Measurements from ENCODE around the gene TP53. TPM values are rescaled to one million over a fixed set of nuclear protein-coding genes. Genes with fewer than 3 reads are reported as not detected.
"Not testable (repeated sequence)": the region's sequence is repeated elsewhere in the genome, so short reads cannot be mapped to it uniquely, and the experiment has no call there.

Gene TP53
- total and polyA plus RNA-seq, 2 donors (not counting 1 experiment from before 2014, with no cell fraction given): 23.0 to 35.5 TPM

DNA sequence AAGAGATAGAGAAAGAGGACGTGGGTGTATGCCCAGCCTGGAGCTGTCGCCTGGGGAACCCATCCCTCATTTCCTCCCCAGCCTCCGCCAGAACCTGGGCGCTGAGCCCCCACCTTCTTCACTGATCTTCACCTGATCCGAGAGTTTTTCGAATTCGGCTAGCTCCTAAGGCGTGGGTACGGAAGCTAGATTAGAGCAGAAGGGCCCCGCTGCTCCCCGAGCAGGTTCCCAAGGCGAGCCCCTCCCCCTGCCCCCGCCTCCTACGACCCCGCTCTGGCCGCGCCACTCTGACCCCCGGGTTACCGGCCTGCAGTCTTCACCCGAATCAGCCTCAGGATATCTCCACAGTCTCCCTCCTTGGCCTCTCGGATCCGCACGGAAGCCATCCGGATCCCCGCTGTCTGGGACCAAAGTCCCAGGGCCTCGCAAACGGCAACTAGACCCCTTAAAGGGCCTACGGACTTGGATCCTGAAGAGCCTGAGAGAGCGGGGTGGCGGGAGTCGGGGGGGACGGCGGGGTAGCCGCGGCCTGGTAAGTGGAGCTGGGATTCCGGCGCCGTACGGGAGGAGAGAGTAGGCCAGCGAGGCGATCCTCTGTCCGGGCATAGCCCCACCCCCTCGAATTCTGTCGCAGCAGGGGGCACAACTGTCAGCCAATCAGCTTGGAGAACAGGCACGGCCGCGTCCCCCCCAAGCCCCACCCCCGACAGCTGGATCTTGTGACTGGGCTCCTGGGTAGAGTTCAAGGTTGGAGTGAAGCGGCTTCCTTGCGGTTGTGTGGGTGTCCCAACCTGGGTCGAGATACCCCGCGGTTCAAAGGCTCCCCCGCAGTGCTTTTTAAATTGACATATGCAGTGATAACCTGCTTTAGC is 59.8 kb downstream of the TP53 start, which contains the start of gene SAT2:
Gene SAT2, minus strand, starts transcription at position 572 of the 872 bp plus-strand sequence. Its CDS starts 186 bp downstream, at position 386.
- Histone ChIP-seq H2AFZ (ENCODE audit: low read length) (peak within 1 kb of the TSS; percentile 43), H3K4me3 (replicated peaks in 1 of 4; ENCODE audit: control extremely low read depth in 1 of 4, insufficient read depth in 1 of 4, low read depth in 3 of 4, low read length in 4 of 4) (peak within 1 kb of the TSS; percentile 62 to 86 (median 76)), H3K36me3 (ENCODE audit: control insufficient read depth, insufficient read depth, low read length) (no peaks in the 10 kb centered on the region), H4K20me1 (ENCODE audit: control insufficient read depth, extremely low read depth, insufficient read depth, low read length) (no peaks in the 10 kb centered on the region), H3K79me2 (ENCODE audit: control insufficient read depth, insufficient read depth, low read length) (peaks cover 8% of the 10 kb centered on the region), H3K9me3 (ENCODE audit: control insufficient read depth, insufficient read depth, low read depth, low read length) (no peaks in the 10 kb centered on the region), H3K27me3 (ENCODE audit: control insufficient read depth, insufficient read depth, low read length) (no peaks in the 10 kb centered on the region), H3K4me2 (ENCODE audit: extremely low read depth, insufficient read depth, low read length) (peak within 1 kb of the TSS; percentile 95), H3K27ac (ENCODE audit: insufficient read depth, low read length) (peak within 1 kb of the TSS; percentile 83), H3K4me1 (ENCODE audit: control insufficient read depth, extremely low read depth, insufficient read depth, low read length) (peaks cover 5% of the 10 kb centered on the region), H3K9ac (ENCODE audit: insufficient read depth, low read length) (peak within 1 kb of the TSS; percentile 89)
- peak; percentile 90 to 95 for DNase-seq (ENCODE audit: low read depth in 2 of 2)
- TF ChIP-seq EZH2 (IDR thresholded peaks at IDR 0.05; ENCODE audit: low read length, missing control alignments): no peak
- no peak for TF ChIP-seq CTCF (conservative IDR thresholded peaks at IDR 0.05 in 1 of 2, IDR thresholded peaks at IDR 0.05 in 1 of 2; ENCODE audit: low read depth in 1 of 2, low read length in 2 of 2)

- peak in 1 of 2 donors; percentile 10 for DNase-seq (ENCODE audit: low read depth in 2 of 2)
- H3K36me3 ChIP-seq (ENCODE audit: control insufficient read depth, insufficient read depth, low read length): no peaks in the 10 kb centered on the region
- peak overlapping the region; percentile 62 to 86 (median 76) for H3K4me3 ChIP-seq (replicated peaks in 1 of 4; ENCODE audit: control extremely low read depth in 1 of 4, insufficient read depth in 1 of 4, low read depth in 3 of 4, low read length in 4 of 4)
- TF ChIP-seq CTCF (conservative IDR thresholded peaks at IDR 0.05 in 1 of 2, IDR thresholded peaks at IDR 0.05 in 1 of 2; ENCODE audit: low read depth in 1 of 2, low read length in 2 of 2): no peak
- no peak for TF ChIP-seq EZH2 (IDR thresholded peaks at IDR 0.05; ENCODE audit: low read length, missing control alignments)
- peak overlapping the region; percentile 89 for H3K9ac ChIP-seq (ENCODE audit: insufficient read depth, low read length)
- no peaks in the 10 kb centered on the region for H3K27me3 ChIP-seq (ENCODE audit: control insufficient read depth, insufficient read depth, low read length)
- H3K4me1 ChIP-seq (ENCODE audit: control insufficient read depth, extremely low read depth, insufficient read depth, low read length): peaks cover 5% of the 10 kb centered on the region
- peak overlapping the region; percentile 95 for H3K4me2 ChIP-seq (ENCODE audit: extremely low read depth, insufficient read depth, low read length)
- peak overlapping the region; percentile 83 for H3K27ac ChIP-seq (ENCODE audit: insufficient read depth, low read length)
- no peaks in the 10 kb centered on the region for H4K20me1 ChIP-seq (ENCODE audit: control insufficient read depth, extremely low read depth, insufficient read depth, low read length)
- no peak overlapping the region for H2AFZ ChIP-seq (ENCODE audit: low read length)
- H3K9me3 ChIP-seq (ENCODE audit: control insufficient read depth, insufficient read depth, low read depth, low read length): no peaks in the 10 kb centered on the region
- peaks cover 8% of the 10 kb centered on the region for H3K79me2 ChIP-seq (ENCODE audit: control insufficient read depth, insufficient read depth, low read length)
These were observed 60.4 kb downstream of the TP53 start for GRCh38 chr17:7626956-7627249.

- DNase-seq (ENCODE audit: low read depth in 2 of 2): no peak
- TF ChIP-seq EZH2 (IDR thresholded peaks at IDR 0.05; ENCODE audit: low read length, missing control alignments): no peak
- TF ChIP-seq CTCF (conservative IDR thresholded peaks at IDR 0.05 in 1 of 2, IDR thresholded peaks at IDR 0.05 in 1 of 2; ENCODE audit: low read depth in 1 of 2, low read length in 2 of 2): no peak
- Histone ChIP-seq H4K20me1 (ENCODE audit: control insufficient read depth, extremely low read depth, insufficient read depth, low read length) (no peaks in the 10 kb centered on the region), H2AFZ (ENCODE audit: low read length) (no peak overlapping the region), H3K4me1 (ENCODE audit: control insufficient read depth, extremely low read depth, insufficient read depth, low read length) (peaks cover 5% of the 10 kb centered on the region), H3K36me3 (ENCODE audit: control insufficient read depth, insufficient read depth, low read length) (no peaks in the 10 kb centered on the region), H3K4me2 (ENCODE audit: extremely low read depth, insufficient read depth, low read length) (peak overlapping the region; percentile 95), H3K27me3 (ENCODE audit: control insufficient read depth, insufficient read depth, low read length) (no peaks in the 10 kb centered on the region), H3K27ac (ENCODE audit: insufficient read depth, low read length) (no peak overlapping the region), H3K9ac (ENCODE audit: insufficient read depth, low read length) (no peak overlapping the region), H3K4me3 (replicated peaks in 1 of 4; ENCODE audit: control extremely low read depth in 1 of 4, insufficient read depth in 1 of 4, low read depth in 3 of 4, low read length in 4 of 4) (peak overlapping the region in 3 of 4 experiments; percentile 62 to 86 (median 80)), H3K79me2 (ENCODE audit: control insufficient read depth, insufficient read depth, low read length) (peaks cover 8% of the 10 kb centered on the region), H3K9me3 (ENCODE audit: control insufficient read depth, insufficient read depth, low read depth, low read length) (no peaks in the 10 kb centered on the region)
These were observed 61.0 kb downstream of the TP53 start for GRCh38 chr17:7626307-7626706.

DNA sequence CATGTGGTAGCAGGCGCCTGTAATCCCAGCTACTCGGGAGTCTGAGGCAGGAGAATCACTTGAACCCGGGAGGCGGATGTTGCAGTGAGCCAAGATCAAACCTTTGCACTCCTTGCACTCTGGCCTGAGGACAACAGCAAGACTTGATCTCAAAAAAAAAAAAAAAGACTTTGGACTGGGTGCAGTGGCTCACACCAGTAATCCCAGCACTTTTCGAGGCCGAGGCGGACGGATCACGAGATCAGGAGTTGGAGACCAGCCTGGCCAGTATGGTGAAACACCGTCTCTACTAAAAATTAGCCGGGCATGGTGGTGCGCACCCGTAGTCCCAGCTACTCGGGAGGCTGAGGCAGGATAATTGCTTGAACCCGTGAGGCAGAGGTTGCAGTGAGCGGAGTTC is 61.5 kb downstream of the TP53 start:
- not testable (repeated sequence) for H4K20me1 ChIP-seq (ENCODE audit: control insufficient read depth, extremely low read depth, insufficient read depth, low read length); H3K9me3 ChIP-seq (ENCODE audit: control insufficient read depth, insufficient read depth, low read depth, low read length); DNase-seq (ENCODE audit: low read depth in 2 of 2); H2AFZ ChIP-seq (ENCODE audit: low read length); H3K36me3 ChIP-seq (ENCODE audit: control insufficient read depth, insufficient read depth, low read length); H3K4me3 ChIP-seq (replicated peaks in 1 of 4; ENCODE audit: control extremely low read depth in 1 of 4, insufficient read depth in 1 of 4, low read depth in 3 of 4, low read length in 4 of 4); H3K4me2 ChIP-seq (ENCODE audit: extremely low read depth, insufficient read depth, low read length); H3K4me1 ChIP-seq (ENCODE audit: control insufficient read depth, extremely low read depth, insufficient read depth, low read length); H3K79me2 ChIP-seq (ENCODE audit: control insufficient read depth, insufficient read depth, low read length); H3K27me3 ChIP-seq (ENCODE audit: control insufficient read depth, insufficient read depth, low read length); H3K9ac ChIP-seq (ENCODE audit: insufficient read depth, low read length); H3K27ac ChIP-seq (ENCODE audit: insufficient read depth, low read length)
